Adrenal gland (tissue), 5 donors: ENCODE results near the gene SRCIN1.
"Not testable (repeated sequence)": the region's sequence is repeated elsewhere in the genome, so short reads cannot be mapped to it uniquely, and the experiment has no call there.

Experiments
- POLR2A ChIP-seq, 2 donors: fragments of 450-650 bp; IDR thresholded peaks; one replicate each; pipeline ENCODE4 v1.6.1; 2017; ENCODE audit warnings: antibody characterized with exemption in 2 of 2, mild to moderate bottlenecking in 2 of 2, moderate library complexity in 1 of 2
- TF ChIP-seq, protein P1 (sequence below), 6 experiments: fragments of 450-650 bp in 4 of 6; fragments of 200-600 bp in 2 of 6; sonication (generic) in 1 of 6; IDR thresholded peaks; 1 replicate in 5 of 6; 2 replicates in 1 of 6; pipeline versions ENCODE4 v1.5.1 to v1.8.0; 2016 to 2021; ENCODE audit warnings: antibody characterized with exemption in 6 of 6, mild to moderate bottlenecking in 2 of 6, moderate library complexity in 1 of 6
- donor health status: DM: no; HTN: no; CAD: no.

GRCh38 chr17:38494152-38494551, 111.6 kb downstream of the SRCIN1 start:
- TF ChIP-seq, protein P1, sequence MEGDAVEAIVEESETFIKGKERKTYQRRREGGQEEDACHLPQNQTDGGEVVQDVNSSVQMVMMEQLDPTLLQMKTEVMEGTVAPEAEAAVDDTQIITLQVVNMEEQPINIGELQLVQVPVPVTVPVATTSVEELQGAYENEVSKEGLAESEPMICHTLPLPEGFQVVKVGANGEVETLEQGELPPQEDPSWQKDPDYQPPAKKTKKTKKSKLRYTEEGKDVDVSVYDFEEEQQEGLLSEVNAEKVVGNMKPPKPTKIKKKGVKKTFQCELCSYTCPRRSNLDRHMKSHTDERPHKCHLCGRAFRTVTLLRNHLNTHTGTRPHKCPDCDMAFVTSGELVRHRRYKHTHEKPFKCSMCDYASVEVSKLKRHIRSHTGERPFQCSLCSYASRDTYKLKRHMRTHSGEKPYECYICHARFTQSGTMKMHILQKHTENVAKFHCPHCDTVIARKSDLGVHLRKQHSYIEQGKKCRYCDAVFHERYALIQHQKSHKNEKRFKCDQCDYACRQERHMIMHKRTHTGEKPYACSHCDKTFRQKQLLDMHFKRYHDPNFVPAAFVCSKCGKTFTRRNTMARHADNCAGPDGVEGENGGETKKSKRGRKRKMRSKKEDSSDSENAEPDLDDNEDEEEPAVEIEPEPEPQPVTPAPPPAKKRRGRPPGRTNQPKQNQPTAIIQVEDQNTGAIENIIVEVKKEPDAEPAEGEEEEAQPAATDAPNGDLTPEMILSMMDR (IDR thresholded peaks at IDR 0.05), result not testable (repeated sequence)
- not testable (repeated sequence) for TF ChIP-seq POLR2A (IDR thresholded peaks at IDR 0.05)
